ENCODE results near the gene ADCYAP1.
A peak's percentile ranks its signal among the peaks of the same experiment; 100 is the strongest.
"Not testable (repeated sequence)": the region's sequence is repeated elsewhere in the genome, so short reads cannot be mapped to it uniquely, and the experiment has no call there.

Gene ADCYAP1

GRCh38 chr18:904218-905090 is at the start of gene ADCYAP1:
Gene ADCYAP1, plus strand, starts transcription at chr18:904871. Its CDS starts 516 bp downstream, at chr18:905387.
- no peak for DNase-seq

- no peak for DNase-seq
Observed at GRCh38 chr18:857986-858385, 46.7 kb upstream of the ADCYAP1 start.

GRCh38 chr18:864872-865273 is 39.8 kb upstream of the ADCYAP1 start:
- peak; percentile 64 for DNase-seq

DNA sequence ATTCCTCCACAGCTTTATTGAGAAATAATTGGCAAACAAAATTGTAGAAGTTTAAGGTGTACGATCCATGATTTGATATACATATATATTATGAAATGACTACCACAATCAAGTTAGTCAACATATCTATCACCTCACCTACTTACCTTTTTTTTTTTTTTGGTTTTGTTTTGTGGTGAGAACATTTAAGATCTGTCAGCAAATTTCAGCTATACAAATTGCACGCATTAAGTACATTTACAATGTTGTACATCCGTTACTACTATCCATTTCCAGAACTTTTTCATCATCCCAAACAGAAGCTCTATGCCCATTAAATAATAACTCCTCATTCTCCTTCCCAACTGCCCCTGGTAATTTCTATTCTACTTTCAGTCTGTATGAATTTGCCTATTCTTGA is 37.4 kb upstream of the ADCYAP1 start:
- no peak for DNase-seq

GRCh38 chr18:873426-873825 is 31.2 kb upstream of the ADCYAP1 start:
- not testable (repeated sequence) for DNase-seq

GRCh38 chr18:875912-876311 is 28.8 kb upstream of the ADCYAP1 start:
- no peak for DNase-seq

- no peak for DNase-seq
Observed at GRCh38 chr18:877238-877637, 27.4 kb upstream of the ADCYAP1 start.

GRCh38 chr18:886076-886475 is 18.6 kb upstream of the ADCYAP1 start:
- no peak for DNase-seq

GRCh38 chr18:887716-888115 is 17.0 kb upstream of the ADCYAP1 start:
- no peak for DNase-seq

DNA sequence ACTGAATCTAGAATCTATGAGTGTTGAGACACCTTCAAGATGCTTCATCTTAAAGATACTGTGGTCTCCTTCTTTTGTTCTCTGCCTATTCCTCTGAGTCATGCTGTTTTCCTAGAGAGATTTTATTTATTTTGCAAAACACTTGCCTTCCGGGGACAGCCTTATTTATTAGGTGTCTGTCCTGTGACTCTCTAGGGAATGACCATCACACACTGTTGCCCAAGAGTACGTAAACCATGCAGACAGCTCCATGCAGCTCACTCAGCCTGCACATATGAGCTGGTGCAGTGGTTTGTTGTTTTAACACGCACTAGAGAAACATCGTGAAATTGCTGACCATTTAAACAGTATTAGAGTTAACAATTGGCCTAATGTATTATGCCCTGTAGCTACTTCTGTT is 12.4 kb upstream of the ADCYAP1 start:
- no peak for DNase-seq

GRCh38 chr18:896315-896714 is 8.4 kb upstream of the ADCYAP1 start:
- DNase-seq = no peak

DNA sequence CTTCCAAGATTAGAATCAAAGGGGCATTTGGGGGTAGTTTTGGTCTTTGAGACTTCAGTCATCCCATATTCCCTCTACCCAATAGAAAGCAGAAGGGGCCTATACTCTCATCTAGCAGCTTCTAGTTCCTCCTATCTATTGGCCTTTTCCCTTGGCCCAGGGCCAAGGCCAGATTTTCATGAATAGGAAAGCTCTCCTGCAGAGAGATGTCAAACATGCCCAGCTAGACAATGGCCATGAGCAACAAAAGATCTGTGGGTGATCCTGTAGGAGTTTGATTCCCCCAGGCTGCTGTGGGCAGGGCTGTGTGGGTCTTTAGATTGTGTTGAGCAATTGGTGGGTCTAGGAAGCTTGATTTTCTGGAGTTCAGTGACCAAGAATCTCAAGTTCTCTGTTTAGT is 2.9 kb upstream of the ADCYAP1 start:
- DNase-seq = no peak

GRCh38 chr18:902229-902628 is 2.4 kb upstream of the ADCYAP1 start:
- DNase-seq = peak; percentile 19

DNA sequence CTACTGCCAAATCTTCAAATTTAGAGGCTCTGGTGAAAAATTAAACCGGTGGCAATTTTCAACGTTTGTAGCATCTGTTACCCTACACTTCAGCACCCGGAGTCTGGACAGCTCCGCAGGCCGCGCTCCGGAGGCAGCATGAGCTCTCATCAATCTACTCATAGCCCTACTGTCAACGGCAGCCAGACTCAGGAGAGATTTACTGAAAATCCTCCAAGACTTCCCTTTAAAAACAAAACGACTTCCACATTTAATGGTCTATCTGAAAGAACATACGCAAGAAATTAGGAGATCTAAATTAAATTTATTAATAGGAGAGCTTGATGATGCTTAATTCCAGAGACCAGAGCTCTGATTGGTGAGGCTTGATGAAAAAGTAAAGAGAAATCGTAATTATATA is 970 bp upstream of the ADCYAP1 start:
- DNase-seq = peak; percentile 43

DNA sequence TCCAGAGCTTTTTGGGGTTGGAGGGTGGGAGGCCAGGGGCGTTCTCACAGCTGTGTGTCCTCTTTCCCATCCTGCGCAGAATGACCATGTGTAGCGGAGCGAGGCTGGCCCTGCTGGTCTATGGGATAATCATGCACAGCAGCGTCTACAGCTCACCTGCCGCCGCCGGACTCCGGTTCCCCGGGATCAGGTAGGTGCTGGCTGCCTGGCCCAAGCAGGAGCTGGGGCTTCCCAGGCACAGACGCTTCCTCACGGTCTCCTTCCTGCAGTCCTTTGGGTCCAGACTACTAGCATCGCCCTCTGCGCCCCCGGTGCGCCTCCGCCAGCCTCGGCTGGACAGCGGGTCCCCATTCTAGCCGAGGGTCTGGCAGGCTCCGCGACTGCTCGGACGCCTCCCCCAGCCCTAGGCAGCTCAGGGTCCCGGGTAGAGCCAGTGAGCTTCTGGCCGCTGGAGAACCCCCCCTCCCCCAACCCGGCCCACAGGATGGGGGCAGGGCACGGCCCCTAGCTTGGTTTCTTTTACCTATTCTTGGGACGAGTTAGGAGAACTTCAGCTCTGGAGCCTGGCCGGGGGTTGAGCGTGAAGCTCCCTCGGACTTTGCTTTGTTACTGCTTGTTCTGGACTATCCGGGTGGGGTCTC is 756 bp downstream of the ADCYAP1 start:
- DNase-seq = no peak

DNA sequence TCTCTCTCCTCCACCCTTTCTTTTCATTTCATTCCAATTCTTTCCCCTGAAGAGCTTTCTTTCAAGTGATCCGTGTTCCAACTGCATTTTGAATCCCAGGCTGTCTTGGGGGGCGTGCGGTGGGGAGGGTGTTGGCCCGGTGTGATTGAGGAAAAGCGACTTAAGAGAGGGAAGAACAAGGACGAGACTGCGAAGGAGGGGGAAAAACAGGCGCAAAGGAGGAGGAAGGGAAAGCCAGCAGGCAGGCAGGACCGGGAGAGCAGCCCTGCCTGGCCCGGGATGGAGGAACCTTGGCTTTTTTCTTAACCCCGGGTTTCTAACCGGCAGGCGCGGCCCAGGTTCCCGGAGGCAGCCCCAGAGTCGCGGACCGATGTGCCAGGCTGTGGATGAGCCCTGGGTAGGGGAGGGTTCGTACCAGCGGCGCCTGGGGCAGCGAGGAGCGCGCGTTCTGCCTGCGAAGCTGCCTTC is 1.3 kb downstream of the ADCYAP1 start:
- no peak for DNase-seq

- no peak for DNase-seq
Observed at GRCh38 chr18:906416-907114, 1.9 kb downstream of the ADCYAP1 start.

DNA sequence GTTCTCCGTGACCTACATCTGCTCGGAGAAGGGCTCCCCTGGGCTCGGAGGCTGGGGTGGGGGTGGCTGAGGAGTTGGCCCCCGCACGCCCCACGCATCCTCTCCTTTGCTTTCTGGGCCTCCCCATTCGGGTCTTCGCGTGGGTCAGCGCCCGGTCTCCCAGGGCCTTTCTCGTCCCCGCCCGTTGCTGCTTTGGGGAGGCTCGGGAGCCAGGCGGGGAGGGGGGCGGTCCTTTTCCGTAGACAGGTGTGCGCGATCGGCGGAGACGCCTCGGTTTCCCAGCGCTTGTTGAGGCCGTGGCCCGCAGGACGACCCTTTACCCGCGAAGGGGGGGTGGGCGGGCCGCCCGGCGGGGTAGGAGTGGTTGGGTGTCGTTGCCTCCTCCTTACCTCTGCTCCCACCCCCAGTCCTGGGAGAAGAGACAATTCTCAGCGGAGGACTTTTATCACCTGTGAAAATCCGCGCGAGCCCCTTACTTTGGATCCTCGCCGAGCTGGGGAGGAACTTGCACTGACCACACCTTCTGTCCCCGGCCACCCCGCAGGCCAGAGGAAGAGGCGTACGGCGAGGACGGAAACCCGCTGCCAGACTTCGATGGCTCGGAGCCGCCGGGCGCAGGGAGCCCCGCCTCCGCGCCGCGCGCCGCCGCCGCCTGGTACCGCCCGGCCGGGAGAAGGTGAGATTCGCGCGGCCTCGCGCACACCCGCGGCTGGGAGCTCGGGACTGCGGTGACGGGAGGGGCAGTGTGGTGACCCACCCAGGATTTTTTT is 2.6 kb downstream of the ADCYAP1 start:
- no peak for DNase-seq

DNA sequence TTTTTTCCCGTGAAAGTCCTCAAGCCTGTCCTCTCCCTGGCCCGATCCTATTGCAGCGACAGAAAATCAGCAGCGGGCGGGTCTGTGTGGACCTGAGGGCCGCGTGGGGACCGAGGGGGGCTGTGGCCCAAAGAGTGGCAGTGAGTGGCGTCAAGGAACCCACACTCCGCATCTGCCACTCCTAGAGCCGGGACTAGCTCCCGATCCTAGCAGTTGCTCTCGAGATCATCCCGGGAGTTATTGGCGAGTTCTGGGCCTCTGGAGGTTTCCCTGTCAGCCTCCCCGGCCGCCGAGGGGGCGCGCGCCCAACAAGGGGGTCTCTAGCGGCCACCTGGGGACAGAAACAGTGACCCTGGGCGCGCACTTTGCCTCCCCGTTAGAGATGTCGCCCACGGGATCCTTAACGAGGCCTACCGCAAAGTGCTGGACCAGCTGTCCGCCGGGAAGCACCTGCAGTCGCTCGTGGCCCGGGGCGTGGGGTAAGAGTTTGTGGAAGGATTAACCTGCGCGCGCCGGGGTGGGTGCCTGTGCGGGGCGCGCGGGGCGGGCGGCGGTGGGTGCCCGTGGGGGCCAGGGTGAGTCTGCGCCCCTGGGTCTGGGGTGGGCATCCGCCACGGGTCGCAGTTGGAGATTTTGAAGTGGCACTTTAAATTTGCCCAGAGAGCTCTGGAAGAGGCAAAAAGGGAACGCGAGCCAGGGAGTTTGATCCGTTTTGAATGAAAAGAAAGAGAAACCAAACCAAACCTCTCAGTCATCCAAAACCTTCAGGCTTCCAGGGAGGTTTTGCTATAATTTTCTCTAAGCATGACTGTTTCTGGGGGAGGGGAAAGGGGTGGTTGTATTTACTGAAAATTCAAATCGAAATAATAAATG is 3.5 kb downstream of the ADCYAP1 start:
- no peak for DNase-seq

GRCh38 chr18:908758-909724 is 4.4 kb downstream of the ADCYAP1 start:
- no peak for DNase-seq

- DNase-seq = no peak
Observed at GRCh38 chr18:910247-910646, 5.6 kb downstream of the ADCYAP1 start.

Data from fibroblast of skin of right quadriceps (primary cell).